GM18520 (cell line): ENCODE data around the gene EBP.

Experiments
- ATAC-seq: cut with Tn5 transposase; IDR thresholded peaks from one replicate; pipeline ENCODE4 v1.9.1; 2021; ENCODE audit not compliant: unreplicated experiment

Gene EBP

DNA sequence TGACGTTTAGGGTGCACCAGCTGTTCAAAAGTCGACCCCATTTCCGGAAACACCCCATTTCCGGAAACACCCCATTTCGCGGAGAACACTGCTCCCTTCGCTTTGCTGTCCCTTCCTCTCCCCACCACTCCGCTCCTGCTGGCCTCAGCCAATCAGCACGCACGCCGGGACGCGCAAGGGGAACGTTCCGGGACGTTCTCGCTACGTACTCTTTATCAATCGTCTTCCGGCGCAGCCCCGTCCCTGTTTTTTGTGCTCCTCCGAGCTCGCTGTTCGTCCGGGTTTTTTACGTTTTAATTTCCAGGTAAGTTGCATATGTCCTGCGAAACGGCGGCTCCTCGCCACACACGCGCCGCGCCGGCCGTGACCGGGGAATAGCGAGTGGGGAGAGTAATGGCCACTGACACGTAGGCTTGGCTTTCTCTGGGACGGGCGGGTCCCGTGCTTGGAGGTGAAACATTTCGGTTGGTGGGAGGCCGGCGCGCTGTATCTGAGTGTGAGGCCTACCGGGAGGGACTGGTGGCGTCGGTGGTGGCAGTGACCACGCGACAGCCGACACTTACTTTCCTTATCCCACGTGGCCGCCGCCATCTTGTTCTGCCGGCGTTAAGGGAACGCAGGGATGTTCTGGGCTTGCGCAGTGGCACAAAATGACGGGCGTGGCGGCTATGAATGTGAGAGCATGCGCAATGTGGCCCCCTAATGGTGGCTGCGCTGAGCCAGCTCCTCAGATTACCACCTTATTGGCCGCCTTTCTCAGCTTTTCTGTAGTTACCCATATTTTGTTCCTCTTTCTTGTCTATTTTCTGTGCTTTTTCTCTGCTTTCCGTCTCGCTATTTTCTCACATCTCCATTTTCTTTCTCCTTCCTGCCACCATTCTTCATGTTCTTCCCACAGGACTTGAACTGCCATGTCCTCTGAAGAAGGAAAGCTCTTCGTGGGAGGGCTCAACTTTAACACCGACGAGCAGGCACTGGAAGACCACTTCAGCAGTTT is 53.0 kb downstream of the EBP start, which contains the start of gene RBM3:
Gene RBM3 (plus strand): TSS at position 215 of the 997 bp plus-strand sequence. CDS start 697 bp downstream, at position 912.
- ATAC-seq = peak; percentile 75

DNA sequence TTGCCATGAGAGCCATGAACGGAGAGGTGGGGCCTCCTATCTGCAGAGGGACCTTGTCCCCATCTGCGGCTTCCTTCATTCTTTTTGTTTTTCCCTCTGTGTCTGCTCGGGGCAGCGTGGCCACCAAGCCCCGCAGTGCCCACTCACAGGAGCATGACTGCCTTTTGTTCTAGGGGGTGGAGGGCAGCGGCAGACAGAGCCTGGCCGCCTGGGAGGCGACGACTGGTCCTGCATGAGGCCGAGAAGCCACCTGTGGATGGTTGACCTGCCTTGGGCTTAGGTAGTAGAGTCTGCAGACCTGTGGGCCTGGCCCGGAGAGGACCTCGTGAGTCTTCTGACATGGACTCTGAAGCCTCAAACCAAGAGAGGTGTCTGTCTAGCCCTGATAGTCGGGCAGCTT is 54.0 kb downstream of the EBP start:
- ATAC-seq = no peak

DNA sequence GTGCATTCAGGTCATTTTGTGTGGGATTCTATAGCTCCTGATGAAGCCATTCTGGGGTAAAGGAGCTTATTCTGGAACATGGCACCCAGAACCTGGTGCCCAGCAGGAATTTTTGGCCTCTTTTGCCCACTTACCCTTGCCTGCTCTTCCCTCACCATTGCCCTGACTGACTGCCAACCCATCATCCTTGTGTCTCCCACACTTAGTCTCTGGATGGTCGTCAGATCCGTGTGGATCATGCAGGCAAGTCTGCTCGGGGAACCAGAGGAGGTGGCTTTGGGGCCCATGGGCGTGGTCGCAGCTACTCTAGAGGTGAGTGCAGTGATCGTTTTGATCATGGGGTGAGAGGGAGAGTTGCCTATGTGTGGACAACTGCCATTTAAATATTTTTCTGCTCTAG is 54.5 kb downstream of the EBP start:
- no peak for ATAC-seq
